GM12874 (cell line): ENCODE data around the gene TMC2.

Experiments used
- TF ChIP-seq, protein P1 (sequence below): IDR thresholded peaks from 2 replicates; pipeline ENCODE4 v1.5.1; 2011; ENCODE audit warnings: low read depth, mild to moderate bottlenecking, control low read depth, low read length, moderate library complexity; ENCODE audit not compliant: insufficient read depth

The TMC2 gene

DNA sequence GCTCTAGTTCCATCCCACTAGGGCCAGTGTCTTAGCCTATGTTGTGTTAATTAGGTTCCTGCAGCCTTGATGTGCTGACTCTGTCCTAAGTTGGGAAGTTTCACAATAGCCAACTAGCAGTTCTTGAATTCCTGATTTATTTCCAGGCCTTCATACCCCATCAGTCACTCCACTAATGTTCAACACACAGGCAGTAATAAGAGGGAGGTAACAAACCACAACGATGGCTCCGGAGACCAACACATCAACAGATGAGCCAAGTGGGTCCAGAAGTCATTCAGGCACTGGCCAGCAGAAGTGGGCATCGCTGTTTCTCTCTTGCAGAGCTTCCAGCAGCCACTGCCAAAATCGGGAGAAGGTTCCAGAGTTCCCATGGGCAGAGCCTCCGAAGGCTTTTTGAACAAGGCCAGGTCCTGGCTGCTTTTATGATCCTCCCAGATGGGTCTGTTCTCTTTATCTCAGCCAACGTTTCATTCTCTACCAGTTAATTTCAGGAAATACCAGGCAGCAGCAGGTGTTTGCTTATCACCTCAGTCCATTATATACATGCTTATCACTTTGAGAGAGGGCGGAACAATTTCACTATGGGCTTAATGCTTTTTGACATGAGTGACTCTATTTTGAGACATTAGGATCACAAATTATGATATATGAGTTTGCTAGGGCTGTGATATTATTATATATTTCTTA, 67.6 kb downstream of the TMC2 start:
- TF ChIP-seq, protein P1, sequence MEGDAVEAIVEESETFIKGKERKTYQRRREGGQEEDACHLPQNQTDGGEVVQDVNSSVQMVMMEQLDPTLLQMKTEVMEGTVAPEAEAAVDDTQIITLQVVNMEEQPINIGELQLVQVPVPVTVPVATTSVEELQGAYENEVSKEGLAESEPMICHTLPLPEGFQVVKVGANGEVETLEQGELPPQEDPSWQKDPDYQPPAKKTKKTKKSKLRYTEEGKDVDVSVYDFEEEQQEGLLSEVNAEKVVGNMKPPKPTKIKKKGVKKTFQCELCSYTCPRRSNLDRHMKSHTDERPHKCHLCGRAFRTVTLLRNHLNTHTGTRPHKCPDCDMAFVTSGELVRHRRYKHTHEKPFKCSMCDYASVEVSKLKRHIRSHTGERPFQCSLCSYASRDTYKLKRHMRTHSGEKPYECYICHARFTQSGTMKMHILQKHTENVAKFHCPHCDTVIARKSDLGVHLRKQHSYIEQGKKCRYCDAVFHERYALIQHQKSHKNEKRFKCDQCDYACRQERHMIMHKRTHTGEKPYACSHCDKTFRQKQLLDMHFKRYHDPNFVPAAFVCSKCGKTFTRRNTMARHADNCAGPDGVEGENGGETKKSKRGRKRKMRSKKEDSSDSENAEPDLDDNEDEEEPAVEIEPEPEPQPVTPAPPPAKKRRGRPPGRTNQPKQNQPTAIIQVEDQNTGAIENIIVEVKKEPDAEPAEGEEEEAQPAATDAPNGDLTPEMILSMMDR: no peak

DNA sequence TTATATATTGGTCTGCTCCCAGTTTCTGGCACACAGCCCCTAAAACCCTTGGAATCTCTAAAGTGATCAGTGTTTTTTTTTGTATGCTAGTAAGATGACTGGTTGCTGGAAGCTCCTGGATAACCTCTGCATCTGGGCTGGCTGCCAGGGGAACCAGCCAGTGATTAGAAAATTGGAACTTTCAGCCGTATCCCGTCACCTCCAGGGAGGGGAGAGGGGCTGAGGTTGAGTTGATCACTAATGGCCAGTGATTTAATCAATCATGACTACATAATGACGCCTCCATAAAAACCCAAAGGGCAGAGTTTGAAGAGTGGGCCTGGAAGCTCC, 68.1 kb downstream of the TMC2 start:
- TF ChIP-seq, protein P1: no peak

DNA sequence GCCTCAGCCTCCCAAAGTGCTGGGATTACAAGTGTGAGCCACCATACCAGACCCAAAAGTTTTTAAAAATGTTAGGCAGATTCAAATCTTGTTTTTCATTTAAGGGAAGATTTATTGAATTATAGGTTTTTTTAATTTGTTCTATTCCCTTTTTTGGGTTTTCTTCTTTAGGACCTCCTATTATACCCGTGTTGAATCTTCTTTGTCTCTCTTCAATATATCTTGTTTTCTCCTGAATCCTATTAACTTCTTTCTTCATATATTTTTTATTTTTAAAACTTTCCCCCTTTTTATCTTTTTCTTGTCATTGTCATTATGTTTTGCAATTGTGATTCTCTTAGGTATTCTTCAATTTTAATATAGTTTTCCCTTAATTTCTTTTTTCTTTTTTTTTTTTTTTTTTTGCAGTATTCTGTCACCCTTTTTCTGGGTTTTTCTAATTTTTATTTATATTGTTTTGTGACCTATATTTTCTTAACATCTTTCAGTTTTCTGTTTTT, 70.2 kb downstream of the TMC2 start:
- TF ChIP-seq, protein P1: no peak

DNA sequence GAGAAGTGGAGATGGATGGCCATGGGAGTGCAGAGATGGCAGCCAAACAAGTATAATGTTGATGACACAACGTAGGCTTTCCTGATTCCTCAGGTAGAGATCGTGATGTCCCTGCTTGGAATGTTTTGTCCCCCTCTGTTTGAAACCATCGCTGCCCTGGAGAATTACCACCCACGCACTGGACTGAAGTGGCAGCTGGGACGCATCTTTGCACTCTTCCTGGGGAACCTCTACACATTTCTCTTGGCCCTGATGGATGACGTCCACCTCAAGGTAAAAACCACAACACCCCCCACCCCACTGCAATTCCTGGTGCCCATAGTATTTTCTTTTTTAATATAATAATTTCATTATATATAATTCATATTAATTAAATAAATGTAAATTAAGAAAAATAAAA, 74.0 kb downstream of the TMC2 start:
- TF ChIP-seq, protein P1: no peak

DNA sequence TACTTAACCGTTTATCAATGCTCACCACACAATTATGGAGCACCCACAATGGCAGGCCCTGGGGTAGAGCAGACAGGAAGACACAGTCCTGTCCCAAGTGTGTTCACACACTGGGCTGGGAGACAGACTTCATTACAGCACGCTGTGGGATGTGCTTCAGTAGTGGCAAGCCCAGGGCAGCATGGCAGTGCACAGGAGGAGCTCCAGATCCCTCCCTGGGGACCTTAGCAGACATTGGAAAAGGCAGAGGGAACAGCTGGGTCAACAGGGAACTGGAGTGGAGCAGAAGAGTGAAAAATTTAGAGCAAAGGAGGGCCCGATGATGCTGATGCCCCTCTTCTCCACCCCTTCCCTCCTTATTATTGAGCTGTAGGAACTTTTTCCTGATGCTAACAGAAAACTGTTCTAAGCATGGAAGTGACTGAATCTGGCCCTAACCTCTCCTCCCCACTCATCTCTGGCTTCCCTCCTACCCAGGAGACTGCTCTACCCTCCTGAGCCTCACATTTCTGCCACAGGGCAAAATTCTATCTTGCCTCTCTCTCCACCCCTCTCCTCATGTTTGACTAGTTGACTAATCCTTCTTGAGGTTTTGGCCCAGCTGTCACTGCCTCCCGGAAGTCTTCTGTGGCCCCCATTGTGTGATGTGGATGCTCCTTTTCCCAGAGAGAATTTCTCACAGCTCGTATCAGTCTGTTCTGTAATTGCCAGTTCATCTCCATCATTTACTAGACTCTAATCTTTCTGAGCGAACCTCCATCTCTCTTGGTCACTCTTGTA, 74.8 kb downstream of the TMC2 start:
- TF ChIP-seq, protein P1: no peak

DNA sequence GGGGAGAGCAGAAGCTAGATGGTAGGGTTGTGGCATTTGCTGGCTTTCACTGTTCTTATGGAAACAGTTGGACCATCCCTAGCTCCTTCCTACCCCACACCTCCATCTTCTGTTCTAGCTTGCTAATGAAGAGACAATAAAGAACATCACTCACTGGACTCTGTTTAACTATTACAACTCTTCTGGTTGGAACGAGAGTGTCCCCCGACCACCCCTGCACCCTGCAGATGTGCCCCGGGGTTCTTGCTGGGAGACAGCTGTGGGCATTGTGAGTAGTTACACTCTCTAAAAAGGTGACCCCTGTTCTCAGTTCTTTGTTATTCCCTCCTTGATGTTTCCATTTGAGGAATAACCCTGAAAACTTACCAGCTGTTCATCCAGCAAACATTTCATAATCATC, 75.7 kb downstream of the TMC2 start:
- TF ChIP-seq, protein P1: no peak

DNA sequence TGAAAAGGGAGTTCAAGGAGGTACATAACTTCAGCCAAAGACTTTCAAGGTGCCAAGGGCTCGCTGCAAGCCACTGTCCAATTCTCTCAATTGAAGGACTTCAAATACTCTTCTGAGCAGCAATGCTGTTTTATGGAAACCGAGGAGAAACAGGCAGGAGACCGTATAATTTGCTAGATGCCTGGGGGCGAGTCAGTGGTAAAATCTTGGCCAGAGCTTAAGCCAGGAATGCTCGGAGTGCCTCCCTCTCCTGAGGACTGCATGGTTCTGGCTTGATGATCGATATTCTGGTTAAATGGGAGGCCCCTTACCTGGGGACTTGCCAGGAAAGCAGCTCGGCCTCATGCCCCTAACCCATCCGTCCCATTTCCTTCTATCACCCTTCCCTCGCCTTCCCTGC, 80.3 kb downstream of the TMC2 start:
- TF ChIP-seq, protein P1: no peak
